Measurements from ENCODE around the gene GCGR.

GRCh38 chr17:81802048-81802758 is 1.7 kb upstream of the GCGR start:
- TF ChIP-seq CTCF (IDR thresholded peaks at IDR 0.05; ENCODE audit: low read length) (no peak), EZH2 (IDR thresholded peaks at IDR 0.05; ENCODE audit: borderline replicate concordance, low read length) (no peak)

Measured in OCI-LY1 (cell line).